HepG2 (cell line): ENCODE measurements around the gene MTUS2. TPM values are rescaled to one million over a fixed set of nuclear protein-coding genes. Genes with fewer than 3 reads are reported as not detected.

Source experiments
- ATAC-seq: fragments of 200-7000 bp; cut with Tn5 transposase; 3 replicates; pipeline ENCODE4 v1.9.1; 2020; ENCODE audit warnings: mild to moderate bottlenecking, moderate library complexity
- BruUV-seq: library from RNA; stranded (reverse); fragments of 400-500 nt; replicated peaks from 2 replicates; lab custom pipeline; 2021; lab: Mats Ljungman, UMichigan
- CTCF ChIA-PET: fragments of 300-600 bp; formaldehyde crosslinking; extraction: SDS; loops from one replicate; lab custom pipeline; 2021; ENCODE audit warnings: low total read pairs, inconsistent platforms, low intra/inter-chr PET ratio; lab: Yijun Ruan, JAX
- POLR2A ChIA-PET: fragments of 350-600 bp; sonication (Branson Sonifier 250); formaldehyde crosslinking; loops from one replicate; lab custom pipeline; 2020; ENCODE audit warnings: antibody characterized with exemption, inconsistent platforms; lab: Yijun Ruan, JAX
- DNase-seq: peaks from one replicate; pipeline ENCODE4 v3.0.0-alpha.2; 2015; ENCODE audit warnings: low spot score
- FAIRE-seq: peaks from 3 replicates; lab custom pipeline; 2011; peaks lifted over from hg19 to GRCh38; lab: Jason Lieb, UNC
- H2AFZ ChIP-seq: one replicate; pipeline ENCODE4 v1.6.1; 2011; ENCODE audit warnings: low read length, inconsistent platforms
- H3K27ac ChIP-seq: fragments of 300-600 bp; 3 replicates; pipeline ENCODE4 v1.8.0; 2011; ENCODE audit warnings: mixed run types, mild to moderate bottlenecking, mixed read lengths, low read length, inconsistent platforms; ENCODE audit not compliant: insufficient read depth; ENCODE audit errors: extremely low read length
- H3K27me3 ChIP-seq, 2 experiments: fragments of 200-600 bp in 1 of 2; 2 replicates in 1 of 2; 3 replicates in 1 of 2; pipeline versions ENCODE4 v1.6.0 to v1.8.0; 2011; ENCODE audit warnings: low read length in 2 of 2, mild to moderate bottlenecking in 2 of 2, moderate library complexity in 2 of 2, inconsistent platforms in 1 of 2; ENCODE audit not compliant: insufficient read depth in 2 of 2, control insufficient read depth in 1 of 2
- H3K36me3 ChIP-seq, 2 experiments: fragments of 200-600 bp in 1 of 2; replicated peaks in 1 of 2; 2 replicates in 1 of 2; 3 replicates in 1 of 2; pipeline versions ENCODE4 v1.5.1 to v1.8.0; 2011; ENCODE audit warnings: low read length in 2 of 2, inconsistent platforms in 1 of 2; ENCODE audit not compliant: insufficient read depth in 2 of 2, control insufficient read depth in 1 of 2
- H3K4me1 ChIP-seq: 2 replicates; pipeline ENCODE4 v1.5.1; 2012; ENCODE audit warnings: low read length, inconsistent platforms; ENCODE audit not compliant: insufficient read depth
- H3K4me2 ChIP-seq: 2 replicates; pipeline ENCODE4 v1.6.0; 2011; ENCODE audit warnings: low read depth, low read length, inconsistent platforms
- H3K4me3 ChIP-seq, 3 experiments: fragments of 200-600 bp in 1 of 3; sonication (generic), shearing (Covaris generic) in 1 of 3; replicated peaks in 1 of 3; 2 replicates each; pipeline ENCODE4 v1.5.1; 2011 to 2016; ENCODE audit warnings: low read length in 3 of 3, inconsistent platforms in 2 of 3, low read depth in 2 of 3, mild to moderate bottlenecking in 2 of 3, control low read depth in 1 of 3, mixed read lengths in 1 of 3; ENCODE audit not compliant: insufficient read depth in 1 of 3
- H3K79me2 ChIP-seq: one replicate; pipeline ENCODE4 v1.6.1; 2011; ENCODE audit warnings: low read length, inconsistent platforms; ENCODE audit not compliant: insufficient read depth
- H3K9ac ChIP-seq: 2 replicates; pipeline ENCODE4 v1.6.0; 2011; ENCODE audit warnings: mild to moderate bottlenecking, low read depth, low read length, inconsistent platforms; ENCODE audit not compliant: insufficient read depth
- H3K9me3 ChIP-seq: 2 replicates; pipeline ENCODE4 v1.5.1; 2012; ENCODE audit warnings: mild to moderate bottlenecking, low read length
- H4K20me1 ChIP-seq: 2 replicates; pipeline ENCODE4 v1.6.0; 2011; ENCODE audit warnings: inconsistent platforms, mild to moderate bottlenecking, low read length, moderate library complexity; ENCODE audit not compliant: insufficient read depth
- ARHGAP35 ChIP-seq: sonication (generic); formaldehyde crosslinking; IDR thresholded peaks from 2 replicates; pipeline ENCODE4 v1.9.0; 2022; ENCODE audit warnings: mild to moderate bottlenecking, inconsistent platforms, moderate library complexity, missing genetic modification reagents, borderline replicate concordance
- FOXO1 ChIP-seq: sonication (generic); formaldehyde crosslinking; IDR thresholded peaks from 2 replicates; pipeline ENCODE4 v1.4.0; 2020; ENCODE audit warnings: missing genetic modification reagents
- REL ChIP-seq: sonication (generic); formaldehyde crosslinking; conservative IDR thresholded peaks from 2 replicates; pipeline ENCODE4 v1.8.0; 2022; ENCODE audit warnings: mild to moderate bottlenecking, missing genetic modification reagents, moderate library complexity
- SOX6 ChIP-seq, 2 experiments: fragments of 450-650 bp in 1 of 2; sonication (generic) in 1 of 2; formaldehyde crosslinking in 1 of 2; IDR thresholded peaks; 2 replicates each; pipeline versions ENCODE4 v1.4.0 to v1.6.1; 2017 to 2020; ENCODE audit warnings: antibody characterized with exemption in 1 of 2, mild to moderate bottlenecking in 1 of 2, missing genetic modification reagents in 1 of 2
- ZNF446 ChIP-seq: sonication (generic); formaldehyde crosslinking; IDR thresholded peaks from 2 replicates; pipeline ENCODE4 v1.5.0; 2020; ENCODE audit warnings: mild to moderate bottlenecking, missing genetic modification reagents
- ZNF713 ChIP-seq: sonication (generic); formaldehyde crosslinking; IDR thresholded peaks from 2 replicates; pipeline ENCODE4 v1.4.0; 2020; ENCODE audit warnings: mild to moderate bottlenecking, missing genetic modification reagents
- ZNF766 ChIP-seq: sonication (generic); formaldehyde crosslinking; IDR thresholded peaks from 2 replicates; pipeline ENCODE4 v1.5.0; 2020; ENCODE audit warnings: missing genetic modification reagents, borderline replicate concordance
- ZSCAN20 ChIP-seq: sonication (generic); formaldehyde crosslinking; IDR thresholded peaks from 2 replicates; pipeline ENCODE4 v1.4.0; 2020; ENCODE audit warnings: missing genetic modification reagents, mild to moderate bottlenecking, borderline replicate concordance
- WGBS: methylation state at CpG from one replicate; pipeline ENCODE4 v1.1.6; 2017; ENCODE audit warnings: low lambda C conversion rate; 5-methylcytosine and 5-hydroxymethylcytosine counted together
- in situ Hi-C: cut with HindIII; loops from 2 replicates; pipeline ENCODE4 v1.10.0; 2017; ENCODE audit warnings: low pct_unique_long_range_greater_than_20kb; ENCODE audit not compliant: extremely low pct_ligation_motif_present
- intact Hi-C: fragments of 100-400 bp; cut with micrococcal nuclease; formaldehyde crosslinking; loops from one replicate; pipeline ENCODE4 v1.10.0; 2022; ENCODE audit not compliant: unreplicated experiment
- polyA plus RNA-seq, 8 experiments: library from polyadenylated mRNA; depleted of rRNA in 3 of 8; stranded (reverse) in 7 of 8; unstranded in 1 of 8; fragments of >200 nt; fragmentation: Illumina TruSeq in 4 of 8; extraction: Trizol in 4 of 8; gene quantifications; 2 replicates each; pipeline versions ENCODE4 v1.2.1 to v1.2.3, GENCODE V29; 2011 to 2016; ENCODE audit warnings: low read depth in 4 of 8, missing spikeins in 1 of 8, mixed read lengths in 1 of 8; ENCODE audit not compliant: insufficient read depth in 1 of 8
- total RNA-seq, 5 experiments: library from RNA; depleted of rRNA; stranded (reverse); fragments of >200 nt; fragmentation: Illumina TruSeq; extraction: Trizol; gene quantifications; 2 replicates each; pipeline ENCODE4 v1.2.3, GENCODE V29; 2016; ENCODE audit warnings: low read depth in 1 of 5
- TF ChIP-seq, protein P1 (sequence below): sonication (generic); formaldehyde crosslinking; IDR thresholded peaks from 2 replicates; pipeline ENCODE4 v1.8.0; 2022; ENCODE audit warnings: missing genetic modification reagents, mild to moderate bottlenecking, borderline replicate concordance
- TF ChIP-seq, protein P2 (sequence below): fragments of 450-650 bp; IDR thresholded peaks from 2 replicates; pipeline ENCODE4 v1.6.1; 2016

Gene MTUS2
- total and polyA plus RNA-seq, 2 of the 13 experiments (the other 11 are each of a cell fraction or from before 2014, with no cell fraction given) = not detected

DNA sequence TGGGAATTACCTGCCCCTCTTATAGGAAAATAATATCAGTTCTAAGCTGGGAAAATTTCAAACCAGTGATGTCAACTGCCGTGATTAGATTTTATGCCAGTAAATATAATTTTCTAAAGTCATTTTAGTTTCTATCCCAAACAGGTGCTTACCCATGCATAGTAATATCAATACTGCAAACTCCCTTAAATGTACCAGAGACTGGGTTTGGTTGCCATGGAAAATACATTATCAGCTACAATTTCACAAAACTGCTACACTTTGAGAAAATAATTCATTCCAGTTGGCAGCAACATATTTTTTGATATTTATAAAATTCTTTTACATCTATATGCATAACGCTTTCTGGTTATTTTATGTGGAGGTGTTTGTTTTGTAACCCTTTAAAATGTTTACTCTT, 631.8 kb downstream of the MTUS2 start (continued):
- TF ChIP-seq SOX6 (IDR thresholded peaks at IDR 0.05) (no peak), SOX6 (CRISPR knock-in tag; IDR thresholded peaks at IDR 0.05) (no peak), FOXO1 (CRISPR knock-in tag) (no peak), ZSCAN20 (CRISPR knock-in tag) (no peak), ZNF713 (no peak)
- TF ChIP-seq, protein P1, sequence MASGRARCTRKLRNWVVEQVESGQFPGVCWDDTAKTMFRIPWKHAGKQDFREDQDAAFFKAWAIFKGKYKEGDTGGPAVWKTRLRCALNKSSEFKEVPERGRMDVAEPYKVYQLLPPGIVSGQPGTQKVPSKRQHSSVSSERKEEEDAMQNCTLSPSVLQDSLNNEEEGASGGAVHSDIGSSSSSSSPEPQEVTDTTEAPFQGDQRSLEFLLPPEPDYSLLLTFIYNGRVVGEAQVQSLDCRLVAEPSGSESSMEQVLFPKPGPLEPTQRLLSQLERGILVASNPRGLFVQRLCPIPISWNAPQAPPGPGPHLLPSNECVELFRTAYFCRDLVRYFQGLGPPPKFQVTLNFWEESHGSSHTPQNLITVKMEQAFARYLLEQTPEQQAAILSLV (CRISPR knock-in tag) = no peak

DNA sequence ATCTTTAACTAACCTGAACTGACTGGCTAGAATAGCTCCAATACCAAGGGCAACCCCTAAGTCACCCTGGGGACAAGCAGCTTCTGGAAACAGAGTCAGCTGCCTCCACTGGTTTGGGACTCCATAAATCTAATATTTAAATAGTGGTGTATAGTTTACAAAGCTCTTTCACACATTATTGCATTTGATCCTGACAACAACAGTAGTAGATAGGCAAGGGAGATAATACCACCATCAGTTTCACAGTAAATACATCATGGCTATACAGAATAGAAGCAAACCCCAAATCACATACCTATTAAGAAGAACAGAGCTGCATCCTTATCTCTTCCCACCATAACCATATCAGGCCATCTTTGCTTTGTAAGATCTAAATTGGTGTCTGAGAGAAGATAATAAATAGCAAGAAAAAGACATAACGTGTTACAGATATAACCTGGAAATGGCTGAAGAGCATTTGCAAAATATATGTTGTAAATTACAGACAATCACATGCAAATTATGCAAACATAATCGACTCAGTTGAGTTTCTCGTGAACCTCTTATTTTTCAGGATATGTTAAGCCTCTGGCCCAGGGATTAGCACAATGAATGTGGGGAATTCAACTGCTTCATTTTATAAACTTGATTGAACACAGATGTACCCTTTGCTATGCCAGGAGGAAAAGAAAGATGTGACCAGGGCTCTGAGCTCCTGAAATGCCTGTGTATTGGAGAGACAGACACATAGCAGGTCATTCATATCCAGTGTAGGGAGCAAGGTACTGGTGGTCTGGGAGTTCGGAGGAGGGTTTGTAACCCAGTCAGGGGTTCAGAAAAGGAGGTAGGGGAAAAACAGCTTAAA, 632.9 kb downstream of the MTUS2 start:
- 3% methylated on average over 4 of the region's 4 CpGs for WGBS
- CTCF ChIA-PET = no interaction called here
- no peaks in the 10 kb centered on the region for H3K9me3 ChIP-seq

More for the DNA sequence above, 632.9 kb downstream of the MTUS2 start:
- TF ChIP-seq ARHGAP35 (CRISPR knock-in tag) (no peak), ZNF766 (CRISPR knock-in tag) (no peak), REL (CRISPR knock-in tag) (no peak), ZNF446 (CRISPR knock-in tag) (no peak)
- TF ChIP-seq, protein P2, sequence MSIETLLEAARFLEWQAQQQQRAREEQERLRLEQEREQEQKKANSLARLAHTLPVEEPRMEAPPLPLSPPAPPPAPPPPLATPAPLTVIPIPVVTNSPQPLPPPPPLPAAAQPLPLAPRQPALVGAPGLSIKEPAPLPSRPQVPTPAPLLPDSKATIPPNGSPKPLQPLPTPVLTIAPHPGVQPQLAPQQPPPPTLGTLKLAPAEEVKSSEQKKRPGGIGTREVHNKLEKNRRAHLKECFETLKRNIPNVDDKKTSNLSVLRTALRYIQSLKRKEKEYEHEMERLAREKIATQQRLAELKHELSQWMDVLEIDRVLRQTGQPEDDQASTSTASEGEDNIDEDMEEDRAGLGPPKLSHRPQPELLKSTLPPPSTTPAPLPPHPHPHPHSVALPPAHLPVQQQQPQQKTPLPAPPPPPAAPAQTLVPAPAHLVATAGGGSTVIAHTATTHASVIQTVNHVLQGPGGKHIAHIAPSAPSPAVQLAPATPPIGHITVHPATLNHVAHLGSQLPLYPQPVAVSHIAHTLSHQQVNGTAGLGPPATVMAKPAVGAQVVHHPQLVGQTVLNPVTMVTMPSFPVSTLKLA = no peak
- H3K27me3 ChIP-seq = no peaks in the 10 kb centered on the region
- no TSS peak for BruUV-seq
- no peak for FAIRE-seq
- no peak overlapping the region for H3K27ac ChIP-seq
- no peak overlapping the region for H2AFZ ChIP-seq
- H3K4me2 ChIP-seq = no peak overlapping the region
- H3K36me3 ChIP-seq = no peaks in the 10 kb centered on the region
- no peaks in the 10 kb centered on the region for H3K79me2 ChIP-seq
- H3K4me1 ChIP-seq = no peaks in the 10 kb centered on the region
- POLR2A ChIA-PET = no interaction called here
- no peak for DNase-seq
- no peak for ATAC-seq
- H3K9ac ChIP-seq = no peak overlapping the region
- H3K4me3 ChIP-seq = no peak overlapping the region
- intact Hi-C loops = no loop called here
- H4K20me1 ChIP-seq = no peaks in the 10 kb centered on the region
- in situ Hi-C loops = no loop called here
